Gastrocnemius medialis (tissue), 4 donors: Measurements from ENCODE around the gene CACNB1.

ENCODE experiments used
- POLR2A ChIP-seq, 2 donors: fragments of 450-650 bp; IDR thresholded peaks; one replicate each; pipeline ENCODE4 v1.6.1; 2017; ENCODE audit warnings: antibody characterized with exemption in 2 of 2, mild to moderate bottlenecking in 2 of 2, moderate library complexity in 2 of 2
- TF ChIP-seq, protein P1 (sequence below), 5 experiments: fragments of 450-650 bp in 3 of 5; fragments of 200-600 bp in 2 of 5; sonication (generic) in 2 of 5; IDR thresholded peaks in 4 of 5; conservative IDR thresholded peaks in 1 of 5; 1 replicate in 4 of 5; 2 replicates in 1 of 5; pipeline ENCODE4 v1.5.1; 2016 to 2019; ENCODE audit warnings: antibody characterized with exemption in 5 of 5, mild to moderate bottlenecking in 3 of 5, moderate library complexity in 3 of 5

DNA sequence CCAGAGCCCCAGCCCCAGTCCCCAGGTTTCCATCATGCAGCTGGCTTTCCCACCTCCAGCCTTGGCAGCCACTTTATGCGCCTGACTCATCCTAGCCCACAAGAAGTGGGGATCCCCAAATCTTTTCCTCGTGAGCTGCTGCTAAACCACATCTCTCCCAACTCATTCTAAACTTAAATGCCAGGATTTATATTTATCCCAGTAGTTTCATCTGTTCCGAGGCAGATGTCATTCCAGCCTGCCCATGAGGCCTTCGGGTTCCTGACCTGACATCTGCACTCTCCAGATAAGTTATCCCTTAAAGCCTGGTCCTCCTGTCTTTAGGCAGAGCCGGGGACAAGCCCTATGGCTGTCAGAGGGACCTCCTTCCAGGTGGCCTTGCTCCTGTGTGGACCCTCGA is 62.6 kb downstream of the CACNB1 start:
- TF ChIP-seq, protein P1, sequence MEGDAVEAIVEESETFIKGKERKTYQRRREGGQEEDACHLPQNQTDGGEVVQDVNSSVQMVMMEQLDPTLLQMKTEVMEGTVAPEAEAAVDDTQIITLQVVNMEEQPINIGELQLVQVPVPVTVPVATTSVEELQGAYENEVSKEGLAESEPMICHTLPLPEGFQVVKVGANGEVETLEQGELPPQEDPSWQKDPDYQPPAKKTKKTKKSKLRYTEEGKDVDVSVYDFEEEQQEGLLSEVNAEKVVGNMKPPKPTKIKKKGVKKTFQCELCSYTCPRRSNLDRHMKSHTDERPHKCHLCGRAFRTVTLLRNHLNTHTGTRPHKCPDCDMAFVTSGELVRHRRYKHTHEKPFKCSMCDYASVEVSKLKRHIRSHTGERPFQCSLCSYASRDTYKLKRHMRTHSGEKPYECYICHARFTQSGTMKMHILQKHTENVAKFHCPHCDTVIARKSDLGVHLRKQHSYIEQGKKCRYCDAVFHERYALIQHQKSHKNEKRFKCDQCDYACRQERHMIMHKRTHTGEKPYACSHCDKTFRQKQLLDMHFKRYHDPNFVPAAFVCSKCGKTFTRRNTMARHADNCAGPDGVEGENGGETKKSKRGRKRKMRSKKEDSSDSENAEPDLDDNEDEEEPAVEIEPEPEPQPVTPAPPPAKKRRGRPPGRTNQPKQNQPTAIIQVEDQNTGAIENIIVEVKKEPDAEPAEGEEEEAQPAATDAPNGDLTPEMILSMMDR (IDR thresholded peaks at IDR 0.05 in 4 of 5, conservative IDR thresholded peaks at IDR 0.05 in 1 of 5) = no peak
- no peak for TF ChIP-seq POLR2A (IDR thresholded peaks at IDR 0.05)
